KBM-7 (cell line): ENCODE data around the gene TGIF2.
"Not testable (repeated sequence)": the region's sequence is repeated elsewhere in the genome, so short reads cannot be mapped to it uniquely, and the experiment has no call there.

Experiments
- DNase-seq: peaks from one replicate; pipeline ENCODE4 v3.0.0-alpha.2; 2015
- in situ Hi-C: fragments of 300-500 bp; cut with MboI; formaldehyde crosslinking; loops from 2 replicates; pipeline ENCODE4 v1.14.3; 2020; ENCODE audit warnings: low sequenced_read_pairs, low pct_unique_long_range_greater_than_20kb, mixed read lengths

TGIF2 gene

DNA sequence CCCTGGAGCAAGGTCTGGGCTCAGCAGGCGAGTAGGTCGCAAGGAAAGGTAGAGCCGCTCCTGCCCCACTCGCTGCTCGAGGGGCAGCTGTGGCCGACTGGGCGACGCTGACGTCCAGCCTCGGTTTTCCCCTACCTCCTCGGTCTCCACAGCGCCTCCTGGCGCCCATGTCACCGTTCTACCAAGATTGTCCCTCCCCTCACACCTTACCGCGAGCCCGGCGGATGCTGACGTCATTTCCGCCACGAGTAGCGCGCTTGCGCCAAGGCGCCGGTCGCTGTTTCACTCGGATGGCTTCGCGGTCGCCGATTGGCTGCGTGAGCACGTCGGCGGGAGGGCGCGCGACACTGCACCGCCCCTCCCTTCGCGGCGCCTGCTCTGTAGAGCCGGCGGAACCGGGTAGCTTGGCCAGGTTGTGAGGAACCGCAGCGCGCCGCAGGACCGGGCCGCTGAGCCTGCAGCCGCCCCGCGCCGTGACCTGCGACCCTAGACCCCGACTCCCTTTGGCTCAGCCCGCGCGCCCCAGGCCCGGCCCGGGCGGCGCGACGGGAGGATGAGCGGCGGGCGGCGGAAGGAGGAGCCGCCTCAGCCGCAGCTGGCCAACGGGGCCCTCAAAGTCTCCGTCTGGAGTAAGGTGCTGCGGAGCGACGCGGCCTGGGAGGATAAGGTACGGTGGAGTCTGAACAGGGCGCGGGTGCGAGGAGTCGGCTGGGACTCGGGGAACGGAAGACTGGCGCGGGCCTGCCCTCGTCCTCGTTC, 32.2 kb downstream of the TGIF2 start, which contains the start of gene RAB5IF:
TSS of gene RAB5IF (plus strand) at position 381 of the 759 bp plus-strand sequence. CDS start at position 554, 173 bp downstream.
- in situ Hi-C loops, result no loop called here
- peak; percentile 99 for DNase-seq

GRCh38 chr20:36606158-36607066, 33.0 kb downstream of the TGIF2 start:
- DNase-seq, result peak; percentile 69
- in situ Hi-C loops, result no loop called here

GRCh38 chr20:36607586-36608387, 34.4 kb downstream of the TGIF2 start:
- DNase-seq, result no peak
- in situ Hi-C loops, result no loop called here

- DNase-seq, result not testable (repeated sequence)
Measured at GRCh38 chr20:36608388-36608728, 35.0 kb downstream of the TGIF2 start.

DNA sequence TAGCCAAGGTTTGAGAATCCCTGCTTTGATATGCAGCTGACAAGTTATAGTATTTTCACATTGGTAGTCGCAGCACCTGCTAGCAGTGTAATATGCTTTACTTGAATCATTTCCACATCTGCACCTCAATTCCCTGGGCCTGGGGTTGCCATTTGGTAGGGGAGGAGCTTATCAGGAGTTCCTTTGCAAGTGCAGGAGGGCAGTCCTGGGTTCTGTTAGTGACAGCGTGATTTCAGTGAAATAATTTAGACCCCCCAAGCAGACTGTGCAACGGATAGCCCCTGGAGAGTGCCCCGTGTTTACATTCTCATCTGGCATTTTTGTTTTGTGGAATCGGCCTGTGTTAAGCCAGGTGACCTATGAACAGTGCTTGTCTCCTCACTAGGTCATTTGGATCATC, 38.2 kb downstream of the TGIF2 start:
- DNase-seq, result no peak
- in situ Hi-C loops, result no loop called here

More at GRCh38 chr20:36608388-36608728, 35.0 kb downstream of the TGIF2 start:
- in situ Hi-C loops, result not testable (repeated sequence)

- no peak for DNase-seq
- in situ Hi-C loops, result no loop called here
Measured at GRCh38 chr20:36613974-36614373, 40.6 kb downstream of the TGIF2 start.

- in situ Hi-C loops, result no loop called here
- DNase-seq, result no peak
Measured at GRCh38 chr20:36614781-36615557, 41.6 kb downstream of the TGIF2 start.

DNA sequence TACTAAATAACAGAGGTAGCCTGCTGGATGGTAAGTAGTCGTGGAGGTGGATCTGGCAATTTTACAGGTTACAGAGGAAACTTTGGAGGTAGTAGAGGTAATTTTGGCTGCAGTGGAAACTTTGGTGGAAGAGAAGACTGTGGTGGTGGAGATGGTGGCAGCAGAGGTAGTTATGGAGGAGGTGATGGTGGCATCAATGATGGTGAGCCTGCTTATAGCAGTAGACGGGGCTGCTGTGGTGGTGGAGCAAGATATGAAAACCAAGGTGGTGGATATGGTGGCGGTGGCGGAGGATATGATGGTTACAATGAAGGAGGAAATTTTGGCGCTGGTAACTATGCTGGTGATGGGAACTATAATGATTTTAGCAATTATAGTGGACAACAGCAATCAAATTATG, 47.5 kb downstream of the TGIF2 start:
- DNase-seq, result no peak
- in situ Hi-C loops, result no loop called here

- DNase-seq, result no peak
- in situ Hi-C loops, result no loop called here
Measured at GRCh38 chr20:36623444-36623843, 50.0 kb downstream of the TGIF2 start.

GRCh38 chr20:36624068-36624943, 50.9 kb downstream of the TGIF2 start:
- DNase-seq, result no peak
- in situ Hi-C loops, result no loop called here

DNA sequence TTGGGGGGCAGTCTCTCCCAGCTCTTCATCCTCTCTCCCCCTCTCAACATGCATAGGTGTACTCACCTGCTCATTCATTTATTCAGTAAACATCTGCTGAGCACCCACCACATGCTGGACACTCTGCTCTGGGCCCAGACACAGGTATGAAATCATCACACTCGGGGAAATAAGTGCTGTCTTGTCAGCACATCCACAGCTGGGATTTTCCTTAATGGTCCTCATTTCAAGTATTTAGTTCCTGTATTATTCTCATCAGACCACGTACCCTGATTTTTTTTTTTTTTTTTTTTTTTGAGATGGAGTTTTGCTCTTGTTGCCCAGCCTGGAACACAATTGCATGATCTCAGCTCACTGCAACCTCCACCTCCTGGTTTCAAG, 51.5 kb downstream of the TGIF2 start:
- DNase-seq, result no peak

DNA sequence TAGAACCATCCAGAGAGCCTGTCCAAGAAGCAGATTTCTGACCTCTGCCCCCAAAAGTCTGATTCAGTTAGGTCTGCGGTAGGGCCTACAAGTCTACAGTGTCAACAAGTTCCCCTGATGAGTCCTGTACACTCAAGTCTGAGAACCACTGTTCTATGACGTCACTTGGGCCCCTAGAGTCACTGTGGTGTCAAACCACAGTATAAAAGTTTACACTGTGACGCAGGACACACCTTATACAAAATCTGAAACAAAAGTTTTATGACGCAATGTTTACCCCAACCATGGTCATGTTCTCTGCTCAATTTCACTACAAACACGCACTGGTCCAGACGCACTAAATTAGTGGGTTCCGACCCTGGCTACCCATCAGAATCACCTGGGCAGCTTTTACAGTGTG, 54.7 kb downstream of the TGIF2 start:
- no peak for DNase-seq
- in situ Hi-C loops, result no loop called here

More for the DNA sequence above, 51.5 kb downstream of the TGIF2 start:
- in situ Hi-C loops, result no loop called here

GRCh38 chr20:36629719-36630681, 56.6 kb downstream of the TGIF2 start:
- in situ Hi-C loops, result no loop called here
- DNase-seq, result peak; percentile 69

- DNase-seq, result no peak
- in situ Hi-C loops, result no loop called here
Measured at GRCh38 chr20:36631646-36632045, 58.2 kb downstream of the TGIF2 start.

- no peak for DNase-seq
- in situ Hi-C loops, result no loop called here
Measured at GRCh38 chr20:36632147-36632486, 58.7 kb downstream of the TGIF2 start.

DNA sequence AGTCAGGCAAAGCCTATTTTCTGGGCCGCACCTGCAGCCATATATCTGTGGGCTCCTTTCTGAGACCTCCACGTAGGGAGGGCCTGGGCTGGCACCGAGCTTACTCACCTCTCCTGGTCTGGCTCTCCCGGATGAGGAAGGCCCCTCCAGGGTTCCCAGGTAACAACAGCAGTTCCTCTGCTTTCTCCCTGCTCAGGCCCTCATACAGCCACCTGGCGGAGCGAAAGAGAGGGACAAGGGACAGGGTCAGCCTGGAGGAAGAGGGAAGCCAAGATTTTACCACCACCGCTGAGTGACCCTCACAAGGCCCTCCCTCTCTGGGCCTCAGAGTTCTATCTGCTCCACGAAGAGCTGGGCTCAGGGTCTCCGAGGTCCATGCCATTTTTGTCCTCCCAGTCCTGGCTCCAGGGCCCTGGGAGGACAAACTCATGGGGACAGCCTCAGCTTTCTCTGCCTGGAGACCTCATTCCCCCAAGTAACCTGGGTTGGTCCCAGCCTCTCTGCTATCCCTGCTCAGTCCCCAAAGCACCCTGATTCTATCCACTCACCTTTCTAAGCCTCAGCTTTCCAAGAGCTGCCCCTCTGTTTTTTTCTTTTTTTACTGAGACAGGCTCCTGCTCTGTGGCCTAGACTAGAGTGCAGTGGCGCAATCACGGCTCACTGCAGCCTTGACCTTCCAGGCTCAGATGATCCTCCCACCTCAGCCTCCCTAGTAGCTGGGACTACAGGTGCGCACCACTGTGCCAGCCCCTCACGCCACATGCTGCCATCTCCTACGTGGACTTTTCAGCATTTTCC, 59.3 kb downstream of the TGIF2 start:
- in situ Hi-C loops, result no loop called here
- no peak for DNase-seq
